Panc1 (cell line): Measurements from ENCODE around the gene CCN6. TPM values are rescaled to one million over a fixed set of nuclear protein-coding genes. Genes with fewer than 3 reads are reported as not detected.

ENCODE experiments used
- ATAC-seq: fragments of 200-7000 bp; cut with Tn5 transposase; 2 replicates; pipeline ENCODE4 v1.9.1; 2020; ENCODE audit warnings: mild to moderate bottlenecking, moderate library complexity
- BruUV-seq: library from RNA; stranded (reverse); fragments of 400-500 nt; replicated peaks from 2 replicates; lab custom pipeline; 2021; lab: Mats Ljungman, UMichigan
- CTCF ChIA-PET: fragments of 300-600 bp; sonication (Branson Sonifier 250); formaldehyde crosslinking; loops from one replicate; lab custom pipeline; 2022; ENCODE audit warnings: antibody characterized with exemption; lab: Charles Lee
- POLR2A ChIA-PET: fragments of 300-600 bp; sonication (Branson Sonifier 250); formaldehyde crosslinking; loops from one replicate; lab custom pipeline; 2022; ENCODE audit warnings: antibody characterized with exemption; lab: Charles Lee
- DNase-seq: peaks from one replicate; pipeline ENCODE4 v3.0.0-alpha.2; 2010; ENCODE audit warnings: low read depth, low spot score
- H3K27ac ChIP-seq: 2 replicates; pipeline ENCODE4 v1.5.1; 2011; ENCODE audit warnings: mild to moderate bottlenecking, low read length, inconsistent platforms
- H3K27me3 ChIP-seq: fragments of 200-500 bp; sonication (Bioruptor generic); 2 replicates; pipeline ENCODE4 v1.6.0; 2014; ENCODE audit warnings: low read length, inconsistent platforms; ENCODE audit not compliant: control insufficient read depth, insufficient read depth
- H3K36me3 ChIP-seq: fragments of 200-500 bp; sonication (Bioruptor generic); 2 replicates; pipeline ENCODE4 v1.5.1; 2014; ENCODE audit warnings: inconsistent platforms, mild to moderate bottlenecking, low read length, moderate library complexity; ENCODE audit not compliant: control insufficient read depth, insufficient read depth
- H3K4me1 ChIP-seq: 2 replicates; pipeline ENCODE4 v1.5.1; 2011; ENCODE audit warnings: inconsistent platforms, mild to moderate bottlenecking, low read length, moderate library complexity; ENCODE audit not compliant: control insufficient read depth, insufficient read depth
- H3K4me3 ChIP-seq, 2 experiments: 2 replicates each; pipeline ENCODE4 v1.5.1; 2011 to 2012; ENCODE audit warnings: low read depth in 2 of 2, low read length in 2 of 2, mild to moderate bottlenecking in 2 of 2, inconsistent platforms in 1 of 2, moderate library complexity in 1 of 2
- H3K9me3 ChIP-seq: fragments of 200-500 bp; sonication (Bioruptor generic); 2 replicates; pipeline ENCODE4 v1.5.1; 2014; ENCODE audit warnings: low read depth, mild to moderate bottlenecking, inconsistent platforms, low read length, moderate library complexity; ENCODE audit not compliant: control insufficient read depth, insufficient read depth
- CTCF ChIP-seq: fragments of 450-650 bp; IDR thresholded peaks from 2 replicates; pipeline ENCODE4 v1.5.1; 2017; ENCODE audit warnings: mild to moderate bottlenecking
- POLR2AphosphoS5 ChIP-seq: IDR thresholded peaks from 2 replicates; pipeline ENCODE4 v1.6.1; 2012; ENCODE audit warnings: mild to moderate bottlenecking, low read depth, low read length, moderate library complexity
- REST ChIP-seq, 2 experiments: IDR thresholded peaks; 2 replicates each; pipeline ENCODE4 v1.6.1; 2011 to 2012; ENCODE audit warnings: low read depth in 2 of 2, control low read depth in 1 of 2, low read length in 1 of 2, mild to moderate bottlenecking in 1 of 2, moderate library complexity in 1 of 2; ENCODE audit not compliant: insufficient read depth in 1 of 2
- SIN3A ChIP-seq: IDR thresholded peaks from 2 replicates; pipeline ENCODE4 v1.6.1; 2012; ENCODE audit warnings: low read depth, mild to moderate bottlenecking, low read length, moderate library complexity, borderline replicate concordance; ENCODE audit not compliant: insufficient read depth
- TCF7L2 ChIP-seq: IDR thresholded peaks from 2 replicates; pipeline ENCODE4 v1.6.1; 2011; ENCODE audit warnings: mild to moderate bottlenecking, low read depth, low read length, inconsistent platforms
- in situ Hi-C: cut with HindIII; loops from 2 replicates; pipeline ENCODE4 v1.10.0; 2016; ENCODE audit warnings: low sequenced_read_pairs, low pct_unique_long_range_greater_than_20kb
- intact Hi-C: fragments of 100-400 bp; cut with micrococcal nuclease; formaldehyde crosslinking; loops from one replicate; pipeline ENCODE4 v1.10.0; 2022; ENCODE audit not compliant: unreplicated experiment
- total RNA-seq: library from RNA; stranded (reverse); gene quantifications from one replicate; pipeline ENCODE4 v1.2.1, GENCODE V29; 2021; ENCODE audit not compliant: unreplicated experiment

The CCN6 gene
- total RNA-seq, 1 experiment from 2014 or later = 3.0 TPM

GRCh38 chr6:112013051-112013450 is 40.9 kb upstream of the CCN6 start:
- Histone ChIP-seq H3K27ac (no peak overlapping the region), H3K36me3 (no peaks in the 10 kb centered on the region), H3K4me1 (no peaks in the 10 kb centered on the region), H3K9me3 (no peaks in the 10 kb centered on the region), H3K4me3 (no peak overlapping the region), H3K27me3 (peaks cover 2% of the 10 kb centered on the region; the same call in 1 of the 2 replicates)
- no TSS peak for BruUV-seq
- DNase-seq (no peak), ATAC-seq (no peak)
- ChIA-PET CTCF (no interaction called here), POLR2A (no interaction called here)
- intact Hi-C loops = no loop called here
- in situ Hi-C loops = no loop called here
- TF ChIP-seq SIN3A (no peak), REST (IDR thresholded peaks at IDR 0.05; ENCODE audit: insufficient read depth in 1 of 2, low read depth in 2 of 2, low read length in 1 of 2) (no peak), POLR2AphosphoS5 (no peak), CTCF (no peak), TCF7L2 (no peak)

- intact Hi-C loops = no loop called here
- TF ChIP-seq TCF7L2 (no peak), SIN3A (no peak), POLR2AphosphoS5 (no peak), CTCF (no peak), REST (IDR thresholded peaks at IDR 0.05; ENCODE audit: insufficient read depth in 1 of 2, low read depth in 2 of 2, low read length in 1 of 2) (no peak)
- Histone ChIP-seq H3K4me3 (no peak overlapping the region), H3K27ac (no peak overlapping the region), H3K4me1 (no peaks in the 10 kb centered on the region), H3K9me3 (no peaks in the 10 kb centered on the region), H3K27me3 (peaks cover 2% of the 10 kb centered on the region; the same call in 1 of the 2 replicates), H3K36me3 (no peaks in the 10 kb centered on the region)
- DNase-seq = no peak
- CTCF ChIA-PET = no interaction called here
- BruUV-seq = no TSS peak
- ATAC-seq = no peak
- in situ Hi-C loops = no loop called here
- POLR2A ChIA-PET = no interaction called here
Observed at GRCh38 chr6:112014483-112014882, 39.4 kb upstream of the CCN6 start.
